GM21360 (cell line): ENCODE measurements around the gene GPRIN3.

ENCODE experiments used
- ATAC-seq: cut with Tn5 transposase; IDR thresholded peaks from one replicate; pipeline ENCODE4 v1.9.1; 2021; ENCODE audit warnings: mild to moderate bottlenecking, moderate library complexity; ENCODE audit not compliant: unreplicated experiment

Gene GPRIN3

DNA sequence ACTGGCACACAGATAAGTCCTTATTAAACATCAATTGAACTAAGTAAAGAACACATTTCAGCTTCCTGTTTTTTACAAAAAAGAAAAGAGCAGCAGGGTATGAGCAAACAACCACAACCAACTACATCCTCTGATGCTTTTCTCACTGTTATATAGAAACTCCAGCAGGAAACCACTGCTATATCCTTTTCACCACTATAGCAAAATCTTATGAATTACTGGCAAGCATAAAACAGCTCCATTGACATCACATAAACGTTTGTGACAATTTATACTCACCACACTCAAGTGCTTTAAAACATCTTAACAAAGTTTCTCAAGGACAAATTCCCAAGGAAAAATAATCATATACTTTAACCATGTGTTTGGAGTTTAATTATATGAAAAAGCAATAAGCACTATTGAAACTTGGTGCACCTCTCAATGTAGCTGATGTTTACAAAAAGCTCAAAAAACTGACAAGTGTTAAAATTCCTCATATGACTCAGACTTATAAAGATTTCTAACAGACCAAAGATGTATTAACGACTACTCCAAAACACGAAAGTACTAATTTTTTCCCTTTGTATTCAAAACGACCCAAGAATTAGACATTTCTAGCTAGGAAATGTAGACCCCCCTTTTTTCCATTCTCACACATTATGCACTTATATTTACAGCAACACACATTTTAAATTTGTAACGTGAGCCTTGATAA lies 12.9 kb downstream of the GPRIN3 start:
- ATAC-seq = peak; percentile 81

DNA sequence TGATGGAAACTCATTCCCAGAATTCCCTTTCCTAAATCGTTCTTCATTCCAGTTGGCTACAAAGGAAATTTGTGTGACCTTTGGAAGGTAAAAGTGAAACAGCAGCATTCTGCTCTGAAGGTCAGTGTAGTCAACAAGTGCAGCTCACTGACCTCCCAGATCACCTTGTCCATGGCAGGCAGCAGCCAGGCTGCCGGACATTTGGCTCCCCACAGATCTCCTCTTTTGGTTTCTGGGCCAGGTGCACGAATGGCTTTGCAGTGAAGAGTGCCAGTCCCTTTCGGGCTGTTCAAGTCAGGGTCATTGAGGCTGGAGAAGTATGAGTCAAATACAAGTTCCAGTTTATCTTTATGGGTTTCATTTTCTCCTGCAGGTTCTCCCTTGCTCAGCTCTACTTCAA lies 14.3 kb downstream of the GPRIN3 start:
- ATAC-seq = no peak

DNA sequence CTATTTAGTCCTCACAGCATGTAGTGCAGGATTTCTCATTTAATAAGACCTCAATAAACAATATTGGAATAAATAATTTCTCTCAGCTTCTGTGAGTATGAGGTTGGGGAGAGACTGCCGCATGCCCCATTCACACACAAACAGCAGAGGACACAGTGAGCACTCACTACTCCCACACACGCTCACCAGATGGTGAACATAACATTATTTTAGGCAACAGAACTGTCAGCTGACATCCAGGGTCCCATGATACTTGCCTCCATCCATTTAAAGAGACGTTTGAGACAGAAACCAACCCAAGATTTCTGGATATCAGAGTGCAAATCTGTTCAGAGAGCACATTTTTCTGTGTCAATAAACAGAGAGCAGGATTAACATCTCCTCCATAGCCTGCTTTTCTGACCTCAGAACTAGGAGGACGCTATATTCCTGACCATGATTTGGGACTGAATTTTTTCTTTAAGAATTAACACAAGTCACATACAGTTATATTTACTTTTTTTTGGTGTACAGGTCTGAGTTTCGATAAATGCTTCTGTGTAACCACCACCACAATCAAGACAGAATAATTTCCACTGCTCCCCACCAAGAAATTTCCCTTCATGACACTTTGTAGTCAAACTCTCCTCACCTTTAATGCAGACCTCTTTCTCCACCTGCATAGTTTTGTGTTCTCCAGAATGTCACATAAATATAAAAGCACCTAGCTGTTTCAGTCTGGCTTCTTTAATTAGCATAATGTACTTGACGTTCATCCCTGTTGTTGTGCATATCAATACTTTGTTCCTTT lies 16.7 kb downstream of the GPRIN3 start:
- ATAC-seq = no peak

DNA sequence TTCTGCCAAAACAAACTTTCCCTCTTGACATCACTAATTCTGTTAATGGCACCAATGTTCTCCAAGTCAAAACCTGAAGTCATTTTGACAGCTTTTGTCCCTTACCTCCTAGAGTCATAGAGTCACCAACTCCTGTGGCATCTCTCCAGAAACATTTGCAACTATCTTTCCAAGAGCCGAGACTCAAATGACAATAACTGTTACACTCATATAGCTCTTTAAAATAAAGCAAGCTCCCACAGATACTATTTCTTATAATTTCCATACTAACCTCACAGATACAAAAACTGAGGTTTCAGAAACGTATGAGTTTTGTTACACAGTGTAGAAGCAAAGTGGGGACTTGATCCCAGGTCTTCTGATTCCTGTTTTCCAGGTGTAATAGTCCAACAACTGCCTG lies 18.3 kb downstream of the GPRIN3 start:
- no peak for ATAC-seq

DNA sequence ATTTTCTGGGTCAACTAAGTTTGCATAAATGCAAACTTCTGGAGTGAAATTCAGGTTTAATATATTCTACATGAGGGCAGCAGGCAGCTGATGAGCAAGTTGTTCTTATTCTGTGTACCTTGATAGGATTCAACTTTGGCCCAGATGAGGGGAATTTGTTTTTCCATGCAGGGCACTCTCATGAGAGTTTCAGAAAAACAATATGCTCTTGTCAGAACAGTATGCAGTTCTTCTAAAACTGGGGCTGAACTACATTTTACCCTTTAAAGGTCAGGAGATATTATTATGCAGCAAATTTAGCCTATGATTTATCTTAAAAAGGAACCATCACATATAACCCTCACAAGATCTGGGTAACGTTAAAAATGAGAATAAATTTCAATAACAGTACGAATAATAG lies 19.2 kb downstream of the GPRIN3 start:
- ATAC-seq = no peak

DNA sequence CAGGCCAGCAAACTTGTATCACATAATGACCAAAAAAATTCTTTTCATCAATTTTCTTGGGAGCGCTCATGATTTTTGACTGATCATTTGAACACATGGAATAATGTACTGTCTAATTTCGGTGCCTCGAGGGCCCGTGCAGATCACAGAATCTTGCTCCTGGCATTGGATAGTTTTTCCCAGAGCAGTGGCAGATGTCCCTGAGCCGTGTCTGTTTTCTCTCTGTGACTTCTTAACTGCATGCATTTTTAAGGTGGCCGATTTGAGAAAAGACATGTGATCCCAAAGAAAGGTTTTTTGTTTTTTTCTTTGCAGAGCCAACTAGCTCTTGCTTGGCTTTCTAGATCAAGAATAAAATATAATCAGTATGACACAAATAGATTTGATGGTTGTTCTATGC lies 19.7 kb downstream of the GPRIN3 start:
- ATAC-seq = no peak

DNA sequence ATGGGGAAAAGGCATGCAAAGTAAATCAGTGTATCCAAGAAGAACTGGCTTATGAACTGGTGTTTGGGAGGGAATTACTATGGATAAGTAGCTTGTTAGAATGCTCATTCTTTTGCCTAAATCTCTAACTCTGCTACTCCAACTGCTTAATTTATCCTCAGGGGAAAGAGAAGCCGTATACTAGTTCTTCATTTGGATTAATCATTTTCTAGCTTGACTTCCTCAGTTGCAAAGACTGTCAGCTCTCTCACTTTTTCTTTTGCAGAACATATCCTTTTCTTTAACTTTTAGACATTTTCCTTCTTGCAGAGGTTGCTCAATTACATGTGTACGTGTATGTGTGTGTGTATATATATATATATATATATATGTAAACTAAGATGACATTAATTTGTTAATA lies 21.9 kb downstream of the GPRIN3 start:
- ATAC-seq = no peak

DNA sequence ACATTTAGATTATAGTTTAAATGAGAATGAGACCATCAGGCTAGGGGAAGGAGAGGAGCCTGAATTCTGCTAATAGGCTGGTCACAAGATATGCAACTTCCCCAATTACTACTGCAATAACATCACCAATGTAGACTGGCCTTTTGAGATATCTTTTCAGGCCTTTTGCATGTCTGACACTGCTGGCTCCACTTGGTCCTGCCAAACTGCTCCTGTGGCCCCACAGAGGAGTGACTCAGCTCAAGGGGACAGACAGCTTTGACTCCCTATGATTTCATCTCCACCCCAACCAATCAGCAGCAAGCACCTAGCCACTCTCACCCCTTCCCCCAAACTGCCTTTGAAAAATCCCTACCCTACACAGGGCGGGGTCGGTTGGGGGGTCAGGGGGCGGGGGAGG lies 22.8 kb downstream of the GPRIN3 start:
- ATAC-seq = no peak

DNA sequence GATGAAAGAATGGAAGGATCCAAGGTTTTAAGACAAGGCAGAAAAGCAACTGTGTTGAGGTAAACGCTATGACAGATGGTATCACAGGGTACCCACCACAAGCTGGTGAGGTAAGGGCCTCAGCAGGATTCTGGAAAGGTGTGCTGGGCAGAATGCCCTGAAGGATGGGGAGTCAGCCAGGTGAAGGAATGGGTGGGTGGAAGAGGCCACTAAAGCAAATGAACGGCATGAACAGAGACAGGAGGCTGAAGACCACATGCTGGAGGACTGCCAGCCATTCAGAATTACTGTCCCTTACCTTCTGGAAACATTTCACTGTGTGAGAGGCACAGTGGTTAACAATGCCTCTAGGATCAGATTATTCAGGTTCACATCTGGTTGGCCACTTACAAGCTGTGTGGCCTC lies 23.6 kb downstream of the GPRIN3 start:
- no peak for ATAC-seq

DNA sequence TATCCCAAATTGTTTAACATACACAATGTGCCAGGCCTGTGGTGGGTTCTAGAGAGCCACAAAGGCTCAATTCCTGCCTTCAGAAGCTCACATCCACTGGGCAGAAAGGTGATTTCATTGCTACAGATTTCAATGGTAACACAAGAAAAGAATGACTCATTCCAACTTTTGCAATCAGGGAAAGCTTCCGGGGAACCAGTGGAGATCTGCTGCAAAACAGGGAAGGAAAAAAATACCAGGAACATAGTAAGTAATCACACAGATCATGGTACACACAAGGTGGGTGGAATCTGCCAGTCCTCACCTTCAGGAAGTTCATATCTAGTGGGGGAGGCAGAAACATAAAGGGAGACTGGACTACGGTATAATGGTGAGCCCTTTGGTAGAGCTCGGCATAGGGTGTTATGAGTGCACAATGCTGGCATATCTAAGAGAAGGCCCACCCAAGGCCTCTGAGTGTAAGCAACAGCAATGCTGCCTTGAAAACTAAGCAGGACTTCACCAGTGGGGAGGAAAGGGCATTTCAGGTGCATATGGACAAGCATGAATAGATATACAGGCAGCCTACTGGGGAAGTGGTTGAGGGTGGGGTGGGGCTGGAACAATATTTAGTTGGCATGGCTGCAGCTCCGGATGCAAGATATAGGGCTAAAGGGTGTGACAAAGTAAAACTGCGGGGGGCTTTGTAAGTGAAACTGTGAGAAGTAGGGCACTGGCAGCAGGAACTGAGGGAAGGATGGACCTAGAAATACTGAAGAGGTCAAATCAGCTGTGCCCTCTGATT lies 24.2 kb downstream of the GPRIN3 start:
- no peak for ATAC-seq

DNA sequence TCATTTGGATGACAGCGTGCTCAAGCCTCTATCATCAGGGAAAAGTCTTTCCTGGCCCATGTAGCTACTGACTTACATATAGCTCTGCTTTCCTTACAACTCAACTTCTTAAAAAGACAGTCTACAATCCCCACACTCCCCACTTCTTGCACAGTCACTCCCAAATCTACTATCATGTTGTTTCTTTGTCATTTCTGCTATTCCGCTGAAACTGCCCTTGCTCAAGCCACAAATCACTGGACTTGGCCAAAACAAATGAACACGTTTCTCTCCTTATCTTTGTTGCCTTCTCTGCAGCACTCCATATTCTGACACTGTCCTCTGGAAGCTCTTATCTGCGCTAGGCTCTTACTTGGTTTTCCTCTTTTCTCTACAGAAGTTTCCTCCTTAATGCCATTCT lies 28.2 kb downstream of the GPRIN3 start:
- ATAC-seq = no peak

DNA sequence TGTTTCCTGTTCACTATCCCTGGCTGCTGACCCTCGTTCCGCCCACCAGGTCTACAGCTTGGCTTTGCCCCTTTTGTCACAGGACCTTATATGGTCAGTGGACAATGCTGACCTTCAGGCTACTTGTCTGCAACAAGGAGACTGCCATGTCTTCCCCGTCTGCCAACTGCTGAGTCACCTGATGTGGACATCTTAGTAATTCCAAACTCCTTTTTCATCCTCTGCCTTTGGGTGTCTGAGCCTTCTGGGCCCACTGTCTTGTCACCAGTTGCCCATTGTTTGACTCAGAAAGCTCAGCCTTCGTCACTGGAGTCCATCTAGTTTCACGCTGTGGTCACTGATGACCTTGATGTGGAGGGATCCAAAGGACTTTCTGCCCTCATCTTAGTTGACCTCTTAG lies 30.2 kb downstream of the GPRIN3 start:
- no peak for ATAC-seq

DNA sequence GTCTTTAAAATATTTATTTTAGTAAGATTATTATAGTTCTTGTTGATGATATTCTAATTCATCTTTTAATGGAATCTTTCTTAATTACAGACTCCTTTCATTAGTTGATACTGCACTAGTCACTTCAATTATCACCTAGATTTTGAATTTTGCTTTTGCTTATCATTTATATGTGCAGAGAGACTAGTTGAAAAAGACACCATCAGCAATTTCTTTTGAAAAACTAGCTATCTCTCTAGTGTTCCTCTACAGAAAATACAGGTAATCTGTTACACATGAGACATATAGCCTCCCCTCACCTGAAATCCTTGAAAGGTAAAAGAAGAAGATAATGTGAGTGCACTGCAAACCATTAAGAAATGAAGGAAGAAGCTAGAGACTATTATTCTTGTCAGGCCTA lies 31.3 kb downstream of the GPRIN3 start:
- no peak for ATAC-seq

DNA sequence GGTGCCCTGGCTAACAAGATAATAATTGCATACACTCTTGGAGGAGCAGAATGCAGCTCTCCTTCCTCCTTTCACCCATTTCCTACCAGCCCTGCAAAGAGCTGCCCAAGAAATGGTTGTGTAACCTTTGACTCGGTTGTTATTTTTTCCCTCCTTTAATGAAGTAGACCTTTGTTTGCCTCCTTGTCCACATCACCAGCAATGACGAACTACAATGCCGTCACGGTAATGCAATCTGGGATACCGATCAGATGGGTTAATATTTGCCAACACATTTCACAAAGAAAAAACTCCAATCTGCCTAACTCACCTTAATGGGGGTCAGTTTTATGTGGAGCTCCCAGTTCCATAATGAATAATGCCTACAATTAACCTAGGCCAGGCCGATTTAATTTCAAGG lies 32.0 kb downstream of the GPRIN3 start:
- ATAC-seq = no peak

DNA sequence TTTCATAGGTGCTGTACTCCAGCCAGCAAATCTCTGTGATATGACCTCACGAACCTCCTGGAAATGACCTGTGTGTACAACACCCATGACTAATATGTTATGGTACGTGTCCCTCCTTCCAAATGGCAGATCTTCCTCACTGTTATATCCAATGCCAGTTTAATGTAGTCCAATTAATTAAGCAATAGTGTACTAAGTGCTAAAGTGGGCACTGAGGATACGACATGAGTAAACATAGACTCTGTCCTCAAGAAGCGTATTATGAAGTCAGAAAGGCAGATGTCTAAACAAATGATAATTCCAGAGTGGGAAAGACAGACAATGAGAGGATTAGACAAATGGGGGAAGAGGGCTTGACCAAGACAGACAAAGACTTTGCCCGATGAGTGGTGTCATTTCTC lies 33.9 kb downstream of the GPRIN3 start:
- no peak for ATAC-seq

DNA sequence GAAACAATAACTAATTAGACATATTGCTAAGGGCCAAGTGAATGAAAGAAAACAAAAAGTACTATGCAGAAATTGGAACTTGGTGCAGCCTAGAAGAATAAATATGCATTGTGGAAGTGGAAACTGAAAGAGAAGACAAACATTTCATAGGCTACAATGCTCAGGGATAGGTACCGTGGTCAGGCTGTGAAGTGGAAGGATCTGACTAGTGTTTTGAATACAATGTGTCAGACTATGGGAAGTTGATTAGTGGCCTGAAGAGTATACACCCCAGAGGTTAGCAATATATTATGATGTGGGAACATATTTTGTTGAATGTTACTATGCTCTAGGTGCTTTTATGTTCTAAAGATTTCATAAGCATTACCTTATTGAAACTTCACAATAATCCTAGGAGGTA lies 36.8 kb downstream of the GPRIN3 start:
- no peak for ATAC-seq

DNA sequence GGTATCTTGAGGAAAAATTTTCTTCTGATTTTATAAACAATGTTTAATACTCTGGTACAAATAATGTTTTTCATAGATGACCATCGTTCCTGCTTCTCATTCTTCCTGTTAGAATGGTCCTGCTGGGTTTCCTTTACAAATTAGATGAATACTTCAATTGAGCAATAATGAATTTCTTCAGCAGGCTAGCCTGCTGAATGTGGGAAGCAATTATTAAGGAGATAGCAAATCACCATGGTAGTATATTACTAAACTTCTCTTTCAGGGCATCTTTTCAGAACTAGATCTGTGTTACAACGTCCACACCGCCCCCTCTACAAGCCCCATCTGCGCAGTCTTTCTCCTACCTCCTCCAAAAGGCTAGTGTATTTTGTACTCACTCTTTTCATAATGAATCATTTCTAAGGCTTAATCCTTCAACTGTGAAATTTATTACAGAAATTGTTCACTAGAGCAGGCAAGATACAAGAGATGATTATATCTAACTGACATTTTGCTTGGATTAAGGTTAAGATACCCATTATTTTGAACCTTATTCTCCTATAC lies 38.4 kb downstream of the GPRIN3 start:
- ATAC-seq = no peak

DNA sequence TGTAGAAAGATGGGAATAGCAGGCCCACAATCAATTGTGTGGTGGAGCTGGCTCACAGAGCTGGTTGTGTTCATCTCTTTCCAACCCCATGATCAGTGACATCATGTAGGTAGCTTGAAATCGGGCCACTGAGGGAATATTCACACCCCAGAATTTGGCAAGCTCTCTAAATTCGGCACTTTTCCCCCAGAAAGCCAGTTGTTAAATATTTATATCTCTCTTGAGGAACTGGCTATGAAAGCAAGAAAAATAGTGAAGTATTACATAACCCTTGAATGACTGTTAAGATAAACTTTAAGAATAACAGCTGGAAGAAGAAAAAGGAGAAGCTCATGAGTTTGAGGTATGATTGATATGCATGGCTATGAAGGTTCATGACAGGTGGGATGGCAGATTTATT lies 38.9 kb downstream of the GPRIN3 start:
- ATAC-seq = no peak

DNA sequence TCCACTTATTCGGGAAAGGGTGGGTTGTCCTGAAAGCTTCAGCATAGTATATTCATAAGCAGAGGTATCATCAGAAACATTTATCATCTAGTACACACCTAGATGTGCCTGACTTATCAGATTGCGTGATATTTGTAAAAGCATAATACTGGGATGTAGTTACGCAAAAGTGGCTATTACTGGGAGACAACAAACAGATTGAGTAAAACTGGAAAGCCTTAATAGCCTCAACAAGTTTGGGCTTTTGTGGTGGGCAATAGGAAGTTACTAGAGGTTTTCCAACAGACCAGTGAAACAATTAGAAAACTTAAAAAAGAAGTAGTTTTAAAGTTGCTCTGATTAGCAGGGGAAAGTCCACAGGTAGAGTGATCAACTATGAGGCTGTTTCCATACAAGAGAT lies 39.8 kb downstream of the GPRIN3 start:
- ATAC-seq = no peak

DNA sequence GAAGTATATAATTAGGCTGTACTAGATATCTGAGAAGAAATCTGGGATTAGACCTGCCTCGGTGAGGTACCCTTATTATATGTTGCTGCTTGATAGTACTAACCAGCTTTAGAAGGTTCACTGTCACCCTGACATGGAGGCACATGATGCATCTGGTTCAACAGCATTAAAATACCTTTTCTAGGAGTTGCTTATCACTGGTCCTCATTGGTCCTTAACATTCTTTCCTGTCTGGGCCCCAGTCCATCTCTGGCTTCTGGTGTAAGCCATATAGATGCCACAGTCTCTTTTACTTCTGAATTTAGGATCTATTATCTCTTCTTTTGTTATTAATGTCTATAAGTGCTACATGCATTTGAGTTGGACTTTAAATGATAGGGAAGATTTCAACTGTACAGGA lies 40.2 kb downstream of the GPRIN3 start:
- ATAC-seq = no peak

DNA sequence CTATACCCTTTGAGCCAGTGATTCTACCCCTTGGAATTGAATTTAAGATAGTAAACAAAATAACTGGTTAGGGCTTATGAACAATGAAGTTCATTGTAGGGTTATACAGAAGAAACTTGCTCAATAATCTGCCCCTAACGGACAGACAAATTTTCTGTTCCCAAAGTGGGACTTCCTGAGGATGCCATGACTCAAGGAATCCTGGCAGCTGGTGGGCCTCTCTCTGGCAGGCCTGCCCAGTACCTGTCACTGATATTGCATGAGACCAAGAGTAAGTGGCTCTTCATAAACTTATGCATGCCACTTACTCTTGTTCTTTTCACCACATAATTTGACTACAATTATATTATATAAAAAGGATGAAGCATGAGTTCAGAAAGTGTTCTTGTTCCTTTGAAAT lies 41.5 kb downstream of the GPRIN3 start:
- ATAC-seq = no peak

DNA sequence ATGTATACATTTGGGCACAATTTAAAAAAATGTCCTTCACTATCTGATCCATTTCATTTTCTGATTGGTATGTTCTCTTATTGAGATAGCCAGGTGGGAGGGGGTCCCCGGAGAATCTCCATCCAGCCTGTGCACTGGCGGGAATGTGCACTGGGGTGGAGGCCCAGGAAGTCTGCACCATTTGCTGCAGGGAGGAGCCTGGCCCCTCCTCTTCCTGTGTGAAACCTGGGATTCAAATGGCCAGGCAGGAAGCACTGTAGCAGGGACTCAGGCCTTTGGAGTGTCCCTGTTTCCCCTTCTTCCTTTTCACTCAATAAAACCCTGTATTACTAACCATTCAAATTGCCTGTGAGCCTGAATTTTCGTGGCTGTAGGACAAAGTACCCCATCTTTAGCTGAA lies 44.3 kb downstream of the GPRIN3 start:
- no peak for ATAC-seq
